Vagina (tissue), 2 donors: ENCODE measurements around the gene SLC66A2. TPM values are rescaled to one million over a fixed set of nuclear protein-coding genes. Genes with fewer than 3 reads are reported as not detected.

Source experiments
- DNase-seq, 2 donors: peaks; one replicate each; pipeline ENCODE4 v3.0.0-alpha.2; 2017; ENCODE audit errors: extremely low spot score in 2 of 2
- H3K27ac ChIP-seq: fragments of 200-600 bp; sonication (generic); one replicate; pipeline ENCODE4 v1.5.1; 2019
- H3K27me3 ChIP-seq: fragments of 200-600 bp; sonication (generic); one replicate; pipeline ENCODE4 v1.5.1; 2019
- H3K36me3 ChIP-seq, 2 donors: fragments of 200-600 bp; sonication (generic); one replicate each; pipeline ENCODE4 v1.5.1; 2017 to 2019
- H3K4me1 ChIP-seq: fragments of 200-600 bp; sonication (generic); one replicate; pipeline ENCODE4 v1.5.1; 2019
- H3K4me3 ChIP-seq, 2 donors: fragments of 200-600 bp; sonication (generic); 1 replicate in 1 of 2; 2 replicates in 1 of 2; pipeline ENCODE4 v1.5.1; 2016 to 2019
- H3K9me3 ChIP-seq: fragments of 200-600 bp; sonication (generic); one replicate; pipeline ENCODE4 v1.5.1; 2019
- POLR2A ChIP-seq, 2 donors: fragments of 450-650 bp; IDR thresholded peaks; one replicate each; pipeline ENCODE4 v1.6.1; 2017; ENCODE audit warnings: antibody characterized with exemption in 2 of 2, mild to moderate bottlenecking in 2 of 2, moderate library complexity in 2 of 2
- POLR2AphosphoS5 ChIP-seq, 2 donors: sonication (generic); formaldehyde crosslinking; IDR thresholded peaks; one replicate each; pipeline ENCODE4 v1.9.0; 2017; ENCODE audit warnings: antibody characterized with exemption in 2 of 2, mild to moderate bottlenecking in 2 of 2, low read depth in 1 of 2; ENCODE audit not compliant: insufficient read depth in 1 of 2
- intact Hi-C: fragments of 100-400 bp; cut with DNase I; formaldehyde crosslinking; loops from one replicate; pipeline ENCODE4 v1.15.1; 2023
- total RNA-seq: library from RNA; depleted of rRNA; stranded (reverse); fragments of >200 nt; gene quantifications from one replicate; pipeline ENCODE4 v1.2.3, GENCODE V29; 2016
- TF ChIP-seq, protein P1 (sequence below), 3 experiments: fragments of 450-650 bp in 2 of 3; fragments of 200-600 bp in 1 of 3; sonication (generic) in 1 of 3; IDR thresholded peaks; one replicate each; pipeline ENCODE4 v1.5.1; 2017 to 2019; ENCODE audit warnings: antibody characterized with exemption in 3 of 3, mild to moderate bottlenecking in 2 of 3, moderate library complexity in 2 of 3

Gene SLC66A2
- total RNA-seq, 1 donor from 2014 or later = 32.2 TPM

DNA sequence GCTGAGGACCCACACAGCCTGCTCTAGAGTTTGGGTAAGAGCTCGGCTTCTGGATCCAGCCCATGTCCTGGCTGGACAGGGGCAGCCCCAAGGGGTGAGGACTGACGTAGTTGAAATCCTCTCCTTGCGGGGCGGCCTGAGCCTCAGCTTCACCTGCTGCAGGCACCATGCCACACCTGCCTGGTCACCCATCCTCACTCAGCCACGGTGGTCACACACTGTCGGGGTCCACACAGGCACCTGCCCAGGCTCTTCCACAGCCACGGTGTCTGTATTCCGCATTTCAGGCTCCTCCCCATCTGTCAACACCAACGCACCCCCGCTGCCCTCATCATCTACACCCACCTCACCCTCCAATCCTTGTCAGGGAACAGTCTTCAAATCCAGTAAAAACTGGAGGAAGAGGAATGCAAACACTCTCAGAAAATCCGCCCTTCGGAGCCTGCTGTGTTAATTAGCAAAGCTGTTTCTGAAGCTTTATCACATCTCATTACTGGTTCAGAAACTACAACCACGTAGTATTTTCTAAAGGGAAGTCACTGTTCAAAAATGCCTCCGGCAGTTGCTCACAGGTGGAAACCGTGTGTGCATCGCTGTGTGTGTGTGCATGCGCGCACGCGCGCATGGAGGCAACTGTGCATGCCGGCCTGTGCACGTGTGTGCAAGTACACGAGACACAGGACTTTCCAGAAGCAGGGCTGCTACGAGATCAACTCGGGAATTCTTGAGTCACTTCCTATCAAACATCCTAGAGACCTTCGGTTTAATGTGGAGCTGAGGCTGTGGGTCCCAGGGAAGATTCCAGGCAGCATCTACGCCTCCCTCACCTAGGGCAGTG lies 38.2 kb downstream of the SLC66A2 start:
- no peak overlapping the region for H3K27ac ChIP-seq
- peaks cover 0 to 11% of the 10 kb centered on the region in 2 donors for H3K36me3 ChIP-seq
- no peaks in the 10 kb centered on the region for H3K27me3 ChIP-seq
- intact Hi-C loops = no loop called here
- no peak overlapping the region for H3K4me3 ChIP-seq
- DNase-seq = peak in 1 of 2 donors; percentile 52
- TF ChIP-seq, protein P1, sequence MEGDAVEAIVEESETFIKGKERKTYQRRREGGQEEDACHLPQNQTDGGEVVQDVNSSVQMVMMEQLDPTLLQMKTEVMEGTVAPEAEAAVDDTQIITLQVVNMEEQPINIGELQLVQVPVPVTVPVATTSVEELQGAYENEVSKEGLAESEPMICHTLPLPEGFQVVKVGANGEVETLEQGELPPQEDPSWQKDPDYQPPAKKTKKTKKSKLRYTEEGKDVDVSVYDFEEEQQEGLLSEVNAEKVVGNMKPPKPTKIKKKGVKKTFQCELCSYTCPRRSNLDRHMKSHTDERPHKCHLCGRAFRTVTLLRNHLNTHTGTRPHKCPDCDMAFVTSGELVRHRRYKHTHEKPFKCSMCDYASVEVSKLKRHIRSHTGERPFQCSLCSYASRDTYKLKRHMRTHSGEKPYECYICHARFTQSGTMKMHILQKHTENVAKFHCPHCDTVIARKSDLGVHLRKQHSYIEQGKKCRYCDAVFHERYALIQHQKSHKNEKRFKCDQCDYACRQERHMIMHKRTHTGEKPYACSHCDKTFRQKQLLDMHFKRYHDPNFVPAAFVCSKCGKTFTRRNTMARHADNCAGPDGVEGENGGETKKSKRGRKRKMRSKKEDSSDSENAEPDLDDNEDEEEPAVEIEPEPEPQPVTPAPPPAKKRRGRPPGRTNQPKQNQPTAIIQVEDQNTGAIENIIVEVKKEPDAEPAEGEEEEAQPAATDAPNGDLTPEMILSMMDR (IDR thresholded peaks at IDR 0.05) = no peak
- TF ChIP-seq POLR2AphosphoS5 (IDR thresholded peaks at IDR 0.05; ENCODE audit: insufficient read depth in 1 of 2, low read depth in 1 of 2) (no peak), POLR2A (IDR thresholded peaks at IDR 0.05) (no peak)
- H3K4me1 ChIP-seq = peaks cover 8% of the 10 kb centered on the region
- no peaks in the 10 kb centered on the region for H3K9me3 ChIP-seq

DNA sequence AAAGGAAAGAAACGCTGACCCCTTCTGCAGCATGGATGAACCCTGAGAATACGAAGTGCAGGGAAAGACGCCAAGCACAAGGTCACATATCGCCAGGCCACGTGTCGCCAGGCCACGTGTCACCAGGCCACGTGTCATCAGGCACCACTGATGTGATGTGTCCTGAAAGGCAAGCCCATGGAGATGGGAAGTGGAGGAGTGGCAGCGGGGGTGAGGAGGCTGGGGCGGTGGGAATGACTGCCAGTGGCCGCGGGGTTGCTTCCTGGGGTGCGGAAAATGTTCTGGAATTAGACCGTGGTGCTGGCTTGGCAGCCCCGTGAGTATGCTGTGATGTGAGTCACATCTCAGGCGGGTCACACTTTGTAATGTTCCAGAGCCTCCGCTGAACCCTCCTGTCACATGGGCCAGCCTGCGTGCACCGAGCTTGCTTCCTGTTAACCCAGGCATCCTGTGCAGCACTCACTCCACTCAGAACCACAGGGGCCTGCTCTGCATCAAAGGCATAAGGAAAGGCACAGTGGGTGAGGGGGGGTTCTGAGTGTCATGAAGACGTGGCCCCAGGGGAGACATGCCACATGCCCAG lies 39.0 kb downstream of the SLC66A2 start:
- no peaks in the 10 kb centered on the region for H3K9me3 ChIP-seq
- peaks cover 8% of the 10 kb centered on the region for H3K4me1 ChIP-seq
- no peak overlapping the region for H3K27ac ChIP-seq
- TF ChIP-seq POLR2AphosphoS5 (IDR thresholded peaks at IDR 0.05; ENCODE audit: insufficient read depth in 1 of 2, low read depth in 1 of 2) (peak in 1 of 2 donors; percentile 18), POLR2A (IDR thresholded peaks at IDR 0.05) (no peak)
- H3K36me3 ChIP-seq = peaks cover 0 to 9% of the 10 kb centered on the region in 2 donors
- no peak overlapping the region for H3K4me3 ChIP-seq
- intact Hi-C loops = no loop called here
- H3K27me3 ChIP-seq = no peaks in the 10 kb centered on the region
- peak; percentile 79 to 94 for DNase-seq

DNA sequence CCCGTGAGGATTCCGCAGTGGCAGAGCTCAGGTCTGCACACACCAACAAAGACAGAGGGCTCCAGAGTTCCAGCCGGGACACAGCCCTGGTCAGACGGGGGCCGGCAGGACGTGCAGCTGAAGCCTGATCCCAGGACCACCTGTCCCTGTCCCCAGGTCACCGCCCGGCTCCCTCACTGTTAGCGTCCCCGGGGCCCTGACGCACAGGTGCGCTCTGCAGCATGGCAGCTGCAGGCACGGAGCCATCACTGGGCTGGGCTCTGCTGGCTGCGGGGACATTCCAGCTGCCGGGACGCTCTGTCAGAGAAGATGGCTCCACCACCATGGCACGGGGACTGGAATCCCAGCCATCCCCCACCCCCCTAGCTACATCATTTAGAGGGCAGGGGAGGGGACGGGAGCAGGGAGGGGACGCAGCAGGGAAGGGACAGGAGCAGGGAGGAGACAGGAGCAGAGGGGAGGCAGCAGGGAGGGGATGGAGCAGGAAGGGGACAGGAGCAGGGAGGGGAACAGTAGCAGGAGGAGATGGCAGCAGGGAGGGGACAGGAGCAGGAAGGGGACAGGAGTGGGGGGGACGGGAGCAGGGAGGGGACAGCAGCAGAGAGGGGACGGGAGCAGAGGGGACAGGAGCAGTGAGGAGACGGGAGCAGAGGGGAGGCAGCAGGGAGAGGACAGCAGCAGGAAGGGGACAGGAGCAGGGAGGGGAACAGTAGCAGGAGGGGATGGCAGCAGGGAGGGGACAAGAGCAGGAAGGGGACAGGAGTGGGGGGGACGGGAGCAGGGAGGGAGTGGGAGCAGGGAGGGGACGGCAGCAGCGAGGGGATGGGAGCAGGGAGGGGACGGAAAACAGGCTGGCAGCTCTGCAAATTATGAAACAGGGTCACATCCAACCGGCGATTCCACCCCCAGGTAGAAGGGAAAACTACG lies 39.8 kb downstream of the SLC66A2 start:
- Histone ChIP-seq H3K27ac (no peak overlapping the region), H3K27me3 (no peaks in the 10 kb centered on the region), H3K4me1 (peaks cover 8% of the 10 kb centered on the region), H3K4me3 (no peak overlapping the region), H3K9me3 (no peaks in the 10 kb centered on the region), H3K36me3 (peaks cover 0 to 6% of the 10 kb centered on the region in 2 donors)
- intact Hi-C loops = no loop called here
- peak; percentile 77 to 95 for DNase-seq
- TF ChIP-seq POLR2AphosphoS5 (IDR thresholded peaks at IDR 0.05; ENCODE audit: insufficient read depth in 1 of 2, low read depth in 1 of 2) (no peak), POLR2A (IDR thresholded peaks at IDR 0.05) (no peak)
- TF ChIP-seq, protein P1 (IDR thresholded peaks at IDR 0.05) = no peak

DNA sequence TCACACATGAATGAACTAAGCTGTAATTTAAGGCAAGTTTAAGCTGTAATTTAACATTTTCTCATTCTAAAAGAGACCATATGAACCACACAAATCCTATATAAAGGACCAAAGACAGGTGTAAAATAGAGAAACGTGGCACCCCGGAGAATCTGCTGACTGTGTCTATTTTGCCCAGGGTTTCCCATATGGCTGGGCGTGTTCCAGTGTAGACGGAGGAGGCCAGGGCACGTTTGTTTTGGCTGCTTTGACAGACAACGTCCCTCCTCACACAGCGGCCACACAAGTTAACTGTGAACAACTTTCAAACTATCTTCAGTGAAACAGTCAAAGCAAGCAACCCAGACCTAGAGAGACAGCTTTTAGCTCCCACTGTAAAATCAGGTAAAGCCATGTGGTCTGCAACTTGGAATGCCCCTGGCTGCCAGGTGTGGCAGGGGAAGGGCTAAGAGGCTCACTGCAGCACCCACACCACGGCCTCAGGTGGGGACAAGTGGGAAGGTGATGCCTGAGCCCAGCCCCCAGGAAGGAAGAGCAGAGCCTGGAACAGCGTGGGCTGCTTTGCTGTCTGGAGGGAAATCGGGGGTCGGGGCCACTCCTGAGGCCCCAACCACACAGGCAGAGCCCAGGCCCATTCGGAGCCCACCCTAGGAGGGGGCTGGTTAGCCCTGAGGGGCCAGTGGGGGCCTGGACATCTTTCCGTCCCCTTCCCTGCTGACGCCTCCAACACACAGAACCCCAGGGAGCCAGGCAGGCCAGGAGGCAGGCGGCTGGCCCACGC lies 40.7 kb downstream of the SLC66A2 start:
- Histone ChIP-seq H3K27me3 (no peaks in the 10 kb centered on the region), H3K4me1 (peaks cover 8% of the 10 kb centered on the region), H3K27ac (no peak overlapping the region), H3K36me3 (no peaks in the 10 kb centered on the region), H3K4me3 (no peak overlapping the region), H3K9me3 (no peaks in the 10 kb centered on the region)
- no peak for TF ChIP-seq POLR2A (IDR thresholded peaks at IDR 0.05)
- TF ChIP-seq, protein P1 (IDR thresholded peaks at IDR 0.05) = no peak
- TF ChIP-seq POLR2AphosphoS5 (IDR thresholded peaks at IDR 0.05; ENCODE audit: insufficient read depth in 1 of 2, low read depth in 1 of 2) = no peak
- DNase-seq = no peak
- intact Hi-C loops = no loop called here
